SK-N-SH (cell line): Measurements from ENCODE around the gene PPP1R15B. TPM values are rescaled to one million over a fixed set of nuclear protein-coding genes. Genes with fewer than 3 reads are reported as not detected.
A peak's percentile ranks its signal among the peaks of the same experiment; 100 is the strongest.

Experiments
- CTCF ChIA-PET: fragments of 300-600, 350-600 bp; formaldehyde crosslinking; extraction: SDS; loops from one replicate; lab custom pipeline; 2021; lab: Yijun Ruan, JAX
- POLR2A ChIA-PET: fragments of 350-600 bp; sonication (Branson Sonifier 250); formaldehyde crosslinking; extraction: SDS; loops from one replicate; lab custom pipeline; 2020; ENCODE audit warnings: antibody characterized with exemption, inconsistent platforms; lab: Yijun Ruan, JAX
- DNase-seq: peaks from one replicate; pipeline ENCODE4 v3.0.0; 2012
- H2AFZ ChIP-seq: fragments of 200-600 bp; sonication (generic); 2 replicates; pipeline ENCODE4 v1.8.1; 2016; ENCODE audit warnings: antibody characterized with exemption, mild to moderate bottlenecking, low read depth
- H3F3A ChIP-seq: fragments of 200-600 bp; sonication (generic); replicated peaks from 2 replicates; pipeline ENCODE3; 2016; ENCODE audit warnings: antibody characterized with exemption, mild to moderate bottlenecking; ENCODE audit not compliant: insufficient read depth
- H3K27ac ChIP-seq, 2 experiments: fragments of 200-500 bp in 1 of 2; fragments of 200-600 bp in 1 of 2; sonication (Bioruptor generic) in 1 of 2; sonication (generic), shearing (Covaris generic) in 1 of 2; 2 replicates each; pipeline versions ENCODE4 v1.5.1 to v1.6.1; 2014 to 2016; ENCODE audit warnings: low read depth in 2 of 2, inconsistent platforms in 1 of 2, low read length in 1 of 2, mild to moderate bottlenecking in 1 of 2, mixed read lengths in 1 of 2
- H3K27me3 ChIP-seq: fragments of 200-600 bp; sonication (generic), shearing (Covaris generic); 2 replicates; pipeline ENCODE4 v1.6.1; 2016; ENCODE audit warnings: mixed run types; ENCODE audit not compliant: insufficient read depth
- H3K36me3 ChIP-seq, 2 experiments: fragments of 200-500 bp in 1 of 2; fragments of 200-600 bp in 1 of 2; sonication (Bioruptor generic) in 1 of 2; sonication (generic) in 1 of 2; replicated peaks in 1 of 2; 2 replicates each; pipeline versions ENCODE3 to v1.5.1; 2014 to 2016; ENCODE audit warnings: low read length in 1 of 2, mild to moderate bottlenecking in 1 of 2; ENCODE audit not compliant: insufficient read depth in 2 of 2, control insufficient read depth in 1 of 2
- H3K4me1 ChIP-seq, 2 experiments: fragments of 200-500 bp in 1 of 2; fragments of 200-600 bp in 1 of 2; sonication (Bioruptor generic) in 1 of 2; sonication (generic), shearing (Covaris generic) in 1 of 2; 2 replicates each; pipeline versions ENCODE4 v1.5.1 to v1.6.1; 2014 to 2016; ENCODE audit warnings: low read depth in 1 of 2, low read length in 1 of 2, mixed run types in 1 of 2; ENCODE audit not compliant: insufficient read depth in 2 of 2, control insufficient read depth in 1 of 2
- H3K4me2 ChIP-seq: fragments of 200-600 bp; sonication (generic), shearing (Covaris generic); 2 replicates; pipeline ENCODE4 v1.6.1; 2017; ENCODE audit warnings: mixed run types
- H3K4me3 ChIP-seq, 2 experiments: fragments of 200-500 bp in 1 of 2; fragments of 200-600 bp in 1 of 2; sonication (Bioruptor generic) in 1 of 2; sonication (generic), shearing (Covaris generic) in 1 of 2; 2 replicates each; pipeline versions ENCODE4 v1.5.1 to v1.8.1; 2014 to 2016; ENCODE audit warnings: low read depth in 2 of 2, inconsistent platforms in 1 of 2, low read length in 1 of 2, mild to moderate bottlenecking in 1 of 2, mixed read lengths in 1 of 2, moderate library complexity in 1 of 2
- H3K79me2 ChIP-seq: fragments of 200-600 bp; sonication (generic); 2 replicates; pipeline ENCODE4 v1.8.1; 2017; ENCODE audit warnings: mild to moderate bottlenecking; ENCODE audit not compliant: insufficient read depth
- H3K9ac ChIP-seq: fragments of 200-600 bp; sonication (generic); 2 replicates; pipeline ENCODE4 v1.6.1; 2017; ENCODE audit warnings: mixed run types
- H3K9me2 ChIP-seq: fragments of 200-600 bp; sonication (generic); 2 replicates; pipeline ENCODE4 v1.6.1; 2017; ENCODE audit warnings: mixed run types
- H3K9me3 ChIP-seq: fragments of 200-600 bp; sonication (generic); 2 replicates; pipeline ENCODE4 v1.6.1; 2017; ENCODE audit warnings: mixed run types, mild to moderate bottlenecking, moderate library complexity
- H4K20me1 ChIP-seq: fragments of 200-600 bp; sonication (generic); 2 replicates; pipeline ENCODE4 v1.6.1; 2017; ENCODE audit warnings: mild to moderate bottlenecking, mixed run types; ENCODE audit not compliant: insufficient read depth
- FOSL2 ChIP-seq: IDR thresholded peaks from 2 replicates; pipeline ENCODE4 v1.4.0; 2012; ENCODE audit warnings: low read depth, mild to moderate bottlenecking, moderate library complexity, borderline replicate concordance
- MXI1 ChIP-seq: IDR thresholded peaks from 2 replicates; pipeline ENCODE4 v1.6.1; 2012; ENCODE audit warnings: mild to moderate bottlenecking, low read depth, low read length, improper control_type of control experiment
- NFIC ChIP-seq: IDR thresholded peaks from 2 replicates; pipeline ENCODE4 v1.4.0; 2012; ENCODE audit warnings: borderline replicate concordance
- NRF1 ChIP-seq: IDR thresholded peaks from 2 replicates; pipeline ENCODE4 v1.6.1; 2012; ENCODE audit warnings: low read depth, mild to moderate bottlenecking, low read length
- SIN3A ChIP-seq: IDR thresholded peaks from 2 replicates; pipeline ENCODE4 v1.6.1; 2012; ENCODE audit warnings: low read depth, mild to moderate bottlenecking, low read length, moderate library complexity, borderline replicate concordance
- TEAD4 ChIP-seq: IDR thresholded peaks from 2 replicates; pipeline ENCODE4 v1.4.0; 2012; ENCODE audit warnings: mild to moderate bottlenecking, borderline replicate concordance; ENCODE audit not compliant: insufficient read depth
- WGBS: methylation state at CpG from one replicate; pipeline ENCODE4 v1.1.6; 2017; ENCODE audit warnings: low lambda C conversion rate; 5-methylcytosine and 5-hydroxymethylcytosine counted together
- polyA plus RNA-seq, 3 experiments: library from polyadenylated mRNA; depleted of rRNA; stranded (reverse); fragments of >200 nt; gene quantifications; 2 replicates each; pipeline ENCODE4 v1.2.3, GENCODE V29; 2012

The PPP1R15B gene
- polyA plus RNA-seq, 1 of the 3 experiments (the other 2 are of a cell fraction): 12.1 TPM

GRCh38 chr1:204413170-204413535, 1.5 kb upstream of the PPP1R15B start:
- ChIA-PET CTCF (interaction anchor here (1.6 to 2.8 kb wide), 3 partner anchors 14 to 90 kb away, joined by 4 to 14 read pairs (median 4); no protein-coding TSS in a partner anchor), POLR2A (no interaction called here)
- H3K36me3 ChIP-seq: peaks cover 17 to 19% of the 10 kb centered on the region in 2 experiments
- no peak overlapping the region for H3K4me3 ChIP-seq
- no peak overlapping the region for H3K4me2 ChIP-seq
- no peaks in the 10 kb centered on the region for H3K27me3 ChIP-seq
- H3K9me3 ChIP-seq: no peaks in the 10 kb centered on the region
- H3K9me2 ChIP-seq: no peaks in the 10 kb centered on the region
- peak overlapping the region in 1 of 2 experiments; percentile 98; a peak in 1 of 4 replicates for H3K27ac ChIP-seq
- H4K20me1 ChIP-seq: peaks cover 29% of the 10 kb centered on the region
- H3F3A ChIP-seq: peaks cover 15% of the 10 kb centered on the region
- 0 out of 2 replicates have a peak overlapping the region, but pooled peaks have one; percentile 3 for H2AFZ ChIP-seq
- TF ChIP-seq TEAD4: no peak
- 82% methylated on average over 1 of the region's 1 CpG for WGBS
- peaks cover 3 to 19% of the 10 kb centered on the region in 2 experiments for H3K4me1 ChIP-seq
- no peak overlapping the region for H3K9ac ChIP-seq
- no peak for DNase-seq
- H3K79me2 ChIP-seq: peaks cover 47% of the 10 kb centered on the region

- Histone ChIP-seq H3K27ac (peak overlapping the region; percentile 97 to 98), H3K9me3 (no peaks in the 10 kb centered on the region), H3K4me1 (peaks cover under 1 to 18% of the 10 kb centered on the region in 2 experiments; a peak in 3 of 4 replicates), H3K9ac (peak overlapping the region; percentile 99), H3K4me2 (peak overlapping the region; percentile 83), H4K20me1 (peaks cover 52% of the 10 kb centered on the region), H2AFZ (no peak overlapping the region), H3K4me3 (peak overlapping the region; percentile 78 to 89), H3F3A (peaks cover 4% of the 10 kb centered on the region), H3K36me3 (peaks cover 34 to 39% of the 10 kb centered on the region in 2 experiments), H3K79me2 (peaks cover 65% of the 10 kb centered on the region), H3K9me2 (no peaks in the 10 kb centered on the region), H3K27me3 (no peaks in the 10 kb centered on the region)
- POLR2A ChIA-PET: no interaction called here
- CTCF ChIA-PET: interaction anchor here (0.7 to 5.8 kb wide), 9 partner anchors 13 to 423 kb away, joined by 3 to 60 read pairs (median 4); no protein-coding TSS in a partner anchor
- TF ChIP-seq NRF1 (no peak), MXI1 (0 out of 2 replicates have a peak, but pooled peaks have one; percentile 2), SIN3A (no peak)
- DNase-seq: peak; percentile 55
- under 1% methylated on average over 34 of the region's 38 CpGs for WGBS
These were observed 748 bp downstream of the PPP1R15B start for GRCh38 chr1:204410688-204411450.

GRCh38 chr1:204409836-204410687, 1.6 kb downstream of the PPP1R15B start:
- no peak for TF ChIP-seq NFIC
- no peak for TF ChIP-seq FOSL2
- peak; percentile 55 for TF ChIP-seq MXI1
- Histone ChIP-seq H3K4me2 (peak overlapping the region; percentile 83), H3K4me3 (peak overlapping the region; percentile 78 to 89), H3K4me1 (peaks cover 9 to 22% of the 10 kb centered on the region in 2 experiments; a peak in 3 of 4 replicates), H3K79me2 (peaks cover 68% of the 10 kb centered on the region), H3K9me3 (no peaks in the 10 kb centered on the region), H3K9me2 (no peaks in the 10 kb centered on the region), H3K27me3 (no peaks in the 10 kb centered on the region), H3F3A (peaks cover 4% of the 10 kb centered on the region), H3K36me3 (peaks cover 43 to 47% of the 10 kb centered on the region in 2 experiments), H2AFZ (no peak overlapping the region), H3K27ac (peak overlapping the region; percentile 97 to 98), H4K20me1 (peaks cover 60% of the 10 kb centered on the region), H3K9ac (peak overlapping the region; percentile 99)
- WGBS: 2% methylated on average over 8 of the region's 10 CpGs
- DNase-seq: no peak
- ChIA-PET POLR2A (no interaction called here), CTCF (interaction anchor here (0.8 to 5.8 kb wide), 10 partner anchors 12 to 422 kb away, joined by 3 to 60 read pairs (median 4); no protein-coding TSS in a partner anchor)
